ENCODE data around the gene APOE.

- TF ChIP-seq SP1 (IDR thresholded peaks at IDR 0.05) (no peak), L3MBTL2 (conservative IDR thresholded peaks at IDR 0.05) (no peak), HDGF (IDR thresholded peaks at IDR 0.05; ENCODE audit: borderline replicate concordance) (no peak), ELF4 (IDR thresholded peaks at IDR 0.05) (no peak), NFRKB (IDR thresholded peaks at IDR 0.05) (no peak), FOXM1 (IDR thresholded peaks at IDR 0.05; ENCODE audit: borderline replicate concordance) (no peak), PKNOX1 (IDR thresholded peaks at IDR 0.05) (no peak), ARNT (IDR thresholded peaks at IDR 0.05) (no peak)
Observed at GRCh38 chr19:44872661-44873060, 32.9 kb upstream of the APOE start.
